D721Med (cell line): ENCODE data around the gene COL1A2.

ENCODE experiments used
- DNase-seq: peaks from one replicate; pipeline ENCODE4 v3.0.0; 2011; ENCODE audit warnings: low spot score; ENCODE audit not compliant: insufficient read length
- FAIRE-seq: peaks from 2 replicates; lab custom pipeline; 2011; peaks lifted over from hg19 to GRCh38; lab: Jason Lieb, UNC
- TF ChIP-seq, protein P1 (sequence below): IDR thresholded peaks from 2 replicates; pipeline ENCODE4 v1.5.1; 2012; ENCODE audit warnings: mild to moderate bottlenecking, control low read depth; ENCODE audit not compliant: insufficient read depth; ENCODE audit errors: missing control alignments

COL1A2 gene

DNA sequence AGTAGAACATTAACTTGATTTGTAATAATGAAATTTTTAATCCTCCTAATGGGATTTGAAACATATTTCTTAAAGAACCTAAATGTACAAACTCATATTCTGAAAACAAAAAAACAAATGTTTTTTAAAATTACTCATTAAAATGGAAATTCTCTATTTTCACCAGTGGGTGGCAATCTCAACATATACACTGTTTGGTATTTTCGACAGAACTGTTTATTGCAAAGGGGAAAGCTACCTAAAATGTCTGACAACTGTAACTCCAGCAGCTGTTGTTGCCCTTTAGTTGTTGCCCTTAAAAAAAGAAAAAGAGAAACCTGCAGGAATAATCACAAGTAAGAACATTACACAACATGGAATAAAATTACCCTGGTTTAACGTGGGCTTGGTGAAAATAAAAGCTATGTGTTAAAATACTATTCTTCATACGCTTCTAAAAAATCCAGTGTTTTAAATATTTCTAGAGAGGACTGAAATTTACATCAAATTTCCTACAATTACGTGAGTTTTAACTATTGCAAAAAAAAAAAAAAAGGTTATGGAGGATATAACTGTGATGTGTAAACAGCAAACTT, 54.5 kb downstream of the COL1A2 start:
- FAIRE-seq = peak; percentile 63
- TF ChIP-seq, protein P1, sequence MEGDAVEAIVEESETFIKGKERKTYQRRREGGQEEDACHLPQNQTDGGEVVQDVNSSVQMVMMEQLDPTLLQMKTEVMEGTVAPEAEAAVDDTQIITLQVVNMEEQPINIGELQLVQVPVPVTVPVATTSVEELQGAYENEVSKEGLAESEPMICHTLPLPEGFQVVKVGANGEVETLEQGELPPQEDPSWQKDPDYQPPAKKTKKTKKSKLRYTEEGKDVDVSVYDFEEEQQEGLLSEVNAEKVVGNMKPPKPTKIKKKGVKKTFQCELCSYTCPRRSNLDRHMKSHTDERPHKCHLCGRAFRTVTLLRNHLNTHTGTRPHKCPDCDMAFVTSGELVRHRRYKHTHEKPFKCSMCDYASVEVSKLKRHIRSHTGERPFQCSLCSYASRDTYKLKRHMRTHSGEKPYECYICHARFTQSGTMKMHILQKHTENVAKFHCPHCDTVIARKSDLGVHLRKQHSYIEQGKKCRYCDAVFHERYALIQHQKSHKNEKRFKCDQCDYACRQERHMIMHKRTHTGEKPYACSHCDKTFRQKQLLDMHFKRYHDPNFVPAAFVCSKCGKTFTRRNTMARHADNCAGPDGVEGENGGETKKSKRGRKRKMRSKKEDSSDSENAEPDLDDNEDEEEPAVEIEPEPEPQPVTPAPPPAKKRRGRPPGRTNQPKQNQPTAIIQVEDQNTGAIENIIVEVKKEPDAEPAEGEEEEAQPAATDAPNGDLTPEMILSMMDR = peak; percentile 60
- no peak for DNase-seq

DNA sequence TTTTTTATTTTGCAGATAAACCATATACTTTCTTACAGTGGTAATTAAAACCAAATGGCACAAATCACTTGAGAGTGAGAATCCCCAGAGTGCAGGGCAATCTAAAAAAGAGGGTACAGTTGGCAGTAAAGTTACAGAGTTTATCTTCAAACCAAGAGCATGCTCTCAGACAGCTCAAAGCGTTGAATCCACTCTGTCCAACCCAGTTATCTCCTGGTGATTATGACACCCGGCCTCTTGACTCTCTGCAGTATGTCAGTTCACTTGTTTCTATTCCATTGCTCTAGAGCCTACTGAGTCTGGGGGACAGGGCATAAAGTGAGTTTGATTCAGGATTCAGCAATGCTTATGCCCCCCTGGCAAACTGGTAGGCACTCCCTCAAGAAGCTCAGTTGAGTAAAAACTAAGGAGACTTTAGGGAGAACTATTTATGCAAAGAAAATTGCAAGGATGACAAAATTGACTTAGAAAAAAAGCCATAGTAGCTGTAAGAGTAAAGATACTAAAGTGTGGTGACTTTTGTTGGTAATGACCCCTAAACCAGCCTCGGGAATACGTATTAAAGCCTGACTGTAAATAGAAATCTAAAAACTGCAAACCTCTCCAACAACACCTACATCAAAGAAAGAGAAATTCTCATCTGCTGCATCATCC, 55.5 kb downstream of the COL1A2 start:
- DNase-seq (no peak), FAIRE-seq (no peak)
- TF ChIP-seq, protein P1 = no peak

DNA sequence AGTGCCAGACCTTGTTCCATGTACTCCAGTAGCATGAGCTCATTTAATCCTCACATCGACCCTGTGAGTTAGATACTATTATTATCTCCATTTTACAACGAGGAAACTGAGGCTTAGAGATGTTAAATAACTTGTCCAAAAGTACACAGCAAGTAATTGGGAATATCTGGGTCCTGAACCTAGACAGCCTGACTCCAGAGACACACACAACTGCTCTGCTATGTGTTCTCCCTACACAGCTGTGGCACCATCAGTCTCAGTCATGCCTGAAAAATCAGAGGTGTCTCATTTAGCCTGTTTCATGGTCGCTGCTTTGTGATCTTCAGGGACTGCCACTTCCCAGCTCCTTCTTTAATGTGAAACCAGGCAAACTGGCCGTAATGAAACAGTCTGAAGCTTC, 56.5 kb downstream of the COL1A2 start:
- no peak for DNase-seq
- no peak for FAIRE-seq
- TF ChIP-seq, protein P1 = no peak

DNA sequence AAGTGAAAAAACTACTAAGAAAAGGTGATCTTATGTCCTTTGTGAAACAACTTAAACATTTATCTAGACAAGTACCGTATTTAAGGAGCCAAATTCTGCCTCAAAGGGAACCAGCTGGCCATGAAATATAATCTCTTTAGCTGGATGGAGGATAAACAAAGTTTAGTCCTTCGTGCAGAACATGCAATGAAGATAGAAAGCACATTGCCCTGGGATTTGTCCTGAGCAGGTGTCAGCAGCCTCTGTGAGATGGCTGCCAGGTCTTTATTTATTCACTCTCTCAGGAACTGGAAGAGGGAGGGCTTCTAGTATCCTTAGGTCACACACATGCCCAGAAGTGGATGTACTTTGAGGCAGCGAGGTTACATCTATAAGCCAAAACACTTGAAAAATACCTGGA, 57.5 kb downstream of the COL1A2 start:
- TF ChIP-seq, protein P1 = no peak
- FAIRE-seq (peak; percentile 48), DNase-seq (no peak)

DNA sequence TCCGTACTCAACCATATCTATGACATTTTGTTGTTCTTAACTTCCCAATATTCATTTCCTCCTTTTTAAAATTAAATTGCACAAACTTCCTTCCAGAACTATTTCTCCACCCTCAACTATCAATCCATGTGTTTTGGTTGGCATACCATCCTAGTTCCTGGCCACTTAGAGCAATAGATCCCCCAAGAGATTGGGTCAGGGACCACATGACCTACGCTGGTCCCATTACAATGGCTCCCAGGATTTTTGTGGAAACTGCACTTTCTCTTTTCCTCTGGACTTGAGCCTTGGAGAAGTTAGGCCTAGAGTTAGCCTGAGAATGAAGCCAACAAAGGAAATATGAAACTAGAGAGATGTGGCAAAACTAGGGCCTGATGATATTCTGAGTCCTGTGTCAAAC, 59.2 kb downstream of the COL1A2 start:
- no peak for FAIRE-seq
- TF ChIP-seq, protein P1 = no peak
- no peak for DNase-seq

DNA sequence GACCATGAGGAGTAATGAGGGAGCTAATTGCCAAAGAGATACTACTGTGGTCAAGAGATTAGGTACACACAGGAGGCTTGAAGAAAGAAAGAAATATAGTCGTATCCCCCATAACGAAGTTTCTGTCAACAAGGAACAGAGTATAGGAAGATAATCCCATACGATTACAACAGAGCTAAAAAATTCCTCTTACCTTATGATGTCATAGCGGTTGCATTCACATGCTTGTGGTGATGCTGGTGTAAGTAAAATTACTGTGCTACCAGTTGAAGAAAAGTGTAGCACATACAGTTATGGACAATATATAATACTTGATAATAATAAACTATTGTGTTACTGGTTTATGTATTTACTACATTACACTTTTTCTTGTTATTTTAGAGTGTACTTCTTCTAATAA, 63.3 kb downstream of the COL1A2 start:
- TF ChIP-seq, protein P1 = no peak
- FAIRE-seq (no peak), DNase-seq (no peak)

DNA sequence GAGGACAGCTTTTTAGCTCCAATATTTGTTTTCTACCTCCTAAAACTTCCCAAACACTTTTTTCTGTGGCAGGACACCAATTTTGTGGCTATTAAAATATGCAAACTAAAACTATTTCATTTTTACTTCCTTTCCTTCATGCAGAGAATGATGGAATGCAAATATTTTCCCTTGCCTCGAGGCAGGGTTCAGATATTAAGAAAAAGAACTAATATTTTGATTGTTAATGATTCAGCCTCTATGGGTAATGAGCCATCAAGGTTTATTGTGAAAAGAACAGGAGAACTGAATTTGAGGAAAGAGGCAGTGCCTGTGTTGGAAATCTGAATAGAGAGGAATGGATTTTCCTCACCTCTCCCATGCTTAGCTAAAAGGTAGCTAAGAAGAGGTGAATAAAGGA, 71.8 kb downstream of the COL1A2 start:
- FAIRE-seq (no peak), DNase-seq (no peak)
- TF ChIP-seq, protein P1 = no peak
